GM19438 (cell line): ENCODE results near the gene IRX3.

Experiments
- ATAC-seq: cut with Tn5 transposase; IDR thresholded peaks from one replicate; pipeline ENCODE4 v1.9.1; 2021; ENCODE audit warnings: low read depth; ENCODE audit not compliant: unreplicated experiment

IRX3 gene

DNA sequence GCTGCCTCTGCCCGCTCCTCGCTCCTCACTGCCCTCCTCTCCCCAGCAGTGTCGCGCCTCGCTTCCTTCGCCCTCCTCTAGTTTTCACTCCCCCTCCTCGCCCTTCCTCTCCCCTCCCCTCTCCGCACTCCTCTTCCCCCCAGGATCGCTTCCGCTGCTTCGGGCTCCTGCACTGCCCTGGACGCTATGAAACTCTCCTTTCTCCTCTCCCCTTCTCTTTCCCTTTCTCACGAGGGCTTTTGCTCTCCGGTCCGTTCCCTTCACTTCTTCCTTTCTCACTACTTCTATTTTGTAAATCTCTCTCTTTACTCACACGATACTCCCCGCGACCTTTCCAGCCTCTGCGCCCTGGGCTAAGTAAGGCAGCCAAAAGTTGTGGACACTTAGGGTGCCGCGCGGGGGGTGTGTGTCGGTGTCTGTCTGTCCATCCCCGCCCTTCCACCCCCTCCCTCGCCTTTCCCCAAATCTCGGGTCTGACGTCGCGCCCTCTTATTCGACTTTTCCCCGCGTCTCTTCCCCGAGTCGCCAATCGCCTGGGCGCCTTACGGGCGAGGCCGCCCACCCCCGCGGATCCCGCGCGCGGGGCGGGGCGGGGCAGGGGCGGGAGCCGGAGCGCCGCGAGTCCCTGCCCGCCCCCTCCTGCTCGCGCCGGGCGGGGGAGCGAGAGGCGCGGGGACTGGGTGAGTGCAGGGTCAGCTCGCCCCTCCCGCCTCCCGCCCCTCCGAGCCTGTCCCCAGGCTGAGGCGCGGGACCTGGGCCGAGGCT, at the start of gene IRX3:
Gene IRX3, minus strand, starts transcription at position 422 of the 765 bp plus-strand sequence. CDS start 737 bp downstream, outside the sequence.
- ATAC-seq, result no peak

DNA sequence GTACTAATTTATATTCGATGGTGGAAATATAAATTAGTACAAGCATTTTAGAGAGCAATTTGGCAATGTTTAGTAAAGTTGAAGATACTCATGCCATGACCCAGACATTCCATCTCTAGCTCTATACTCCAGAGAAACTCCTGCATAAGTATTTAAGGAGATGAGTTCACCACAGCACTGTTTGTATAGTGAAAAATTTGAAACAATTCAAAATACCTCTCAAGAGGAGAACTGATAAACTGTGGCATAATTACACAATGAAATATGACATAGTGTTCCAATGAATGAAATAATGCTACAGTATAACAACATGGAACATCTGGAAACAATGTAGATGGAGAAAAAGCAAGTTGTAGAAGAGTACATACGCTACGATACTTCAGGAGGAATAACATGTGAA, 48.6 kb upstream of the IRX3 start:
- ATAC-seq, result no peak

DNA sequence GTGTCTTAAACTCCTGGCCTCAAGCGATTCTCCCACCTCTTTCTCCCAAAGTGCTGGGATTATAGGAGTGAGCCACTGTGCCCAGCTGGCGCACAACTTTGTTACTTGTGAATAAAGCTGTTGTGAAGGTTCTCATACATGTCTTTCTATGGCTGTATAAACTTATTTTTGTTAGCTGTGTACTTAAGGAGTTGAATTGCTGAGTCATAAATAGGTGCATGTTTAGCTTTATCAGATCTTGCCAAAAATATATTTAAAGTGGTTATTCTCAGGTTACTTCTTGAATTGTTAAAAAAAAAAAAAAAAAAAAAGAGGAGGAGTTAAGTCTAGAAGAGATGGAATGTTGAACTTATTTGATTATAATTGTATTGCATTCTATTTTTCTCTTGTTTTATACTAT, 47.6 kb upstream of the IRX3 start:
- no peak for ATAC-seq

DNA sequence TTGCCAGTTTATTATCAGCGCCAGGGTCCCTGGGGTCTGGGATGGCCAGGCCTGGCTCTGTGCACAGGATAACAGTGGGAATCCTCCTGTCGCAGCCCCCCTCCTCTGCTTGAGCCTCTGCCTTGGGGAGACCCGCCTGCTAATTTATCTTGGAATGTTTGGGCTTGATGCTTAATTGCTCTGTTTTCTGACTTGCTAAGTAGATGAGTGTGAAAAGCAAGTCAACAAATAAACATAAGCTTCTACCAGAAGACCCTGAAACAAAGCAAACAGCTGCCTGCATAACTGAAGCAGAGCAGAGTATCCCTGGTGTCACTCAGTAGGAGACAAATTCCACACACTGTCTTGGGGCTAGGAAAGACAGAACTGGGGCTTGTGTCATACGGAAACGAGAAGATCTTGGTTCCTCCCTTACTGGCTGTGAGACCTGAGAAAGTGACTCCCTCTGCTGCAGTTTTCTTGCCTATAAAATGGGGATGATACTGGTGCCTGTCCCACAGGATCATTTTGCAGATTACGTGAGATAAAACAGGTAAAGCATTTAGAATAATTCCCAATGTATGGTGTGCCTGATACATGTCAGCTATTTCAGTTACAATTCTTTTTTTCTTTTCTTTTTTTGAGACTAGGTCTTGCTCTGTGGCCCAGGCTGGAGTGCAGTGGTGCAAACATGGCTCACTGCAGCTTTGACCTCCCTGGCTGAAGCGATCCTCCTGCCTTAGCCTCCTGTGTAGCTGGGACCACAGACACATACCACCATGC, 44.8 kb upstream of the IRX3 start:
- ATAC-seq, result no peak

- ATAC-seq, result no peak
Observed at GRCh38 chr16:54327609-54328008, 41.0 kb upstream of the IRX3 start.

GRCh38 chr16:54326266-54326662, 39.7 kb upstream of the IRX3 start:
- no peak for ATAC-seq

DNA sequence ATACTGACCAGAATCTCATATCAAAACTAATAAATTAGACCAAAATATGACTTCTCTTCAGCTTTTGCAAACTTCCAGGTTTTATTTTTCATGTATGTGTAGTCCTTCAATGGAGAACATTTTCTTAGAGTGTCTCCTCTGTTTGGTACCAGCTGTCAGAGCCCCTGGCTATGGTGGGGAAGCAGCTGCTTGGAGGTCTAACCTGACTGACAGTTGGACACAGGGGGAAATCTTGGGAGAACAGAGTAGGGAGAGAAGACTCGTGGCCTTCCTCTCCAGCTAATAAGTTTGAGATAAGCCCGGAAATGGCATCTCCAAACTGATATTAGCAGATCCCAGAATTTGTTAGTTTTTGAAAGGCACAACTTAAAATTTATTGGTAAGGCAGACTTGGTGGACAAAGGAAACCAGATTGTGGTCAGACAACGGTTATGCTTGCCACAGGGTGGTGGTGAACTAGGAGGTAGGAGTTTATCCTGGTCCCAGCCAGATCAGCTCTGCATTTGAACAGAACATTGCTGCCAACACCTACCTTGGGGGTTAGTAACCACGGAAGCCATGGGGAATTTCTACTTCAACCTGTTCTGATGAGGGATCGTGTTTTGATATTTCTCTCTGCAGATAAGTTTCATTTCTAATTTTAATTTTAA, 39.2 kb upstream of the IRX3 start:
- ATAC-seq, result no peak

GRCh38 chr16:54324716-54325115, 38.1 kb upstream of the IRX3 start:
- ATAC-seq, result no peak

DNA sequence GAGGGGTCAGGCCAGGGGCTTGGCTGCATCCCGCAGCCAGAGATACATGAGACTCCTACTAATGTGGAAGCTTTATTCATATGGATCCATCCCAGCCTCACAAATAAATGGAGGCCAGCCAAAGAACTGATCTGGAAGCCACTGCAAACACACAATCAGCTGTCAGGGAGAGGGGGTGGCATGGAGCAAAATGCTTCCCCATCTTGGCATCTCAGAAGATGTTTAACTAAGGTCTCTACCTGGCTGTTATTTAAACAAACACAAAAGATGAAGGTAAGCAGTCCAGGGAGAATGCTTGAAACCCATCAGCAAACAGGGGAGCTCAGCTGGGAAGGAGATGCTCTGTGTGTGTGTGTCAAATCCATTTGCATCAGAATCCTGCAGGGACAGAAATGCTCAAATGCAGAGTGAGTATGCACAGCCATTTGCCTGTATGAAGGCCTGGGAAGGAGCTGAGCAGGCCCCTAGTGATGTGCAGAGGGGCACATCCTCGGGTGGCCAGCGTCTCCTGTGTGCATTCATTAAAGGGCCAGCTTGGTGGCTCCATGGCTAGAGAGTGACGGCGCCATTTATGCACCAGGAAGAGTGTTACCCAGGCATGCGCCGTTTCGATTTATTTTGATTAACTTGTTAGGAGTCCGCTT, 34.2 kb upstream of the IRX3 start:
- no peak for ATAC-seq

DNA sequence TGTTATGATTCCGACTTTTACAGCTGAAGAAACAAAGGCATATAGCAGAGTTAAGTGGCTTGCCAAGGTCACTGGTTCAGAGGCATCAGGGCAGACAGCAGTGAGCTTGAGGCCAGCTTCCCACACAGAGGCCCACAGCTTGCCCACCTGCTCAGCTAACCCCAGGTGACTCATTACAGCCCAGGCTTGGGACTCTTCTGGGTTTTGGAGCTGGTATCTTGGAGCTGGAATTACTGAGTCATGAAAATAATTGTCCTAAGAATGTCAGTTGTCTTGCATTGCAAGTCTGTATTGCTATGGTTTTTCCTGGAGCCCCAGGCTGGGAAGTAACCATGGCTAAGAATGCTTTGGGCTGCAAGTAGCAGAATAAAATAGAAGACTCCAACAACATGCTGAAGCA, 32.4 kb upstream of the IRX3 start:
- ATAC-seq, result no peak

GRCh38 chr16:54317101-54317611, 30.6 kb upstream of the IRX3 start:
- no peak for ATAC-seq

DNA sequence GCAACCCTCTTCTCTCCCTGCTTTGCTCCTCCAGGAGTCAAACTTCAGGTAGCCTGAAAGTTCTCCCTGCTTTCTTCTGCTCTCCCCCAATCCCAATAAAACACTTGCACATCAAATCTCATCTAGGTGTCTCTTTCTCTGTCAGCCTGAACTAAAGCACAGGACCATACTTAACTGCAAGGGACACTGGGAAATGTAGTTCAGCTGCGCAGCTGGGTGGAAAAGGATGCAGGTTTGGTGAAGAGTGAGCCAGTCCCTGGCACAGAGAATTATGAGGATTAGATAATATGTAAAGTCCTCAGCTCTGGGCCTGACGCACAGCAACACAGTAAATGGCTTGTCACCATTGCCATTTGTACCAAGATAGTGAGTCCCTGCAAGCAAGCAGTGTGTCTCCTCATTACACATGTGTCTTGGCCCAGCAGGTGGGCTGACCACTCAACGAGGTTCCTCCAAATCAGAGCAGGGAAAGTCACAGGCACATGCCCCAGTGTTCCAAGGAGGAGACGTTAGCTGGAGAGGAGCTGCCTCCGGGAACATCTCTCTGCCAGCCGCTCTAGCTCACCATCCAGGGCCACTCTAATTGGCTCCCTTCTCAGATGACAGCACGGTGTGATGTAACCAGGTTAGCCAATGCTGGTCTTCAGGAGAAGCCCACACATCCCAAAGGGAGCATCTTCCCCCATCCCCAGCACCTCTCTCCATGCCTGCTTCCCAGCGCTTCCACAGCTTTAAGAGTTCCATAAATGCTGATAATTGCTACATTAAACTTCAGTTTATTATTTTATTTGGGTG, 29.7 kb upstream of the IRX3 start:
- no peak for ATAC-seq

DNA sequence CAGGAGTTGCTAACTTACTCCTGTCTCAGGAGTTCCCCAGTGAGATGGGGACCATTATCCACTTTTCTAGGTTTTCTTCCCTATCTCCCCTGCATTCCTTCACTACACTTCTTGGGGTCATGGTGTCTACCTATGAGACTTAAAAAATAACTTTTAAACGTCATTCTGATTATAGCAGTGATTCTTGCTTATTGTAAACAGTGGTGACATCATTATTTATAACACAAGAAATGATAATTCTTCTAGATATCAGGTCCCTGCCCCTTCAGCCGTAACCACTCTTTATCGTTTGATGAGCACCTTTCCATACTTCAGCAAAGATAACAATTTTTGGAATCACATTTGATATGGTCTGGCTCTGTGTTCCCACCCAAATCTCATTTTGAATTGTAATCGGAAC, 27.2 kb upstream of the IRX3 start:
- no peak for ATAC-seq

GRCh38 chr16:54312502-54312991, 26.0 kb upstream of the IRX3 start:
- no peak for ATAC-seq

DNA sequence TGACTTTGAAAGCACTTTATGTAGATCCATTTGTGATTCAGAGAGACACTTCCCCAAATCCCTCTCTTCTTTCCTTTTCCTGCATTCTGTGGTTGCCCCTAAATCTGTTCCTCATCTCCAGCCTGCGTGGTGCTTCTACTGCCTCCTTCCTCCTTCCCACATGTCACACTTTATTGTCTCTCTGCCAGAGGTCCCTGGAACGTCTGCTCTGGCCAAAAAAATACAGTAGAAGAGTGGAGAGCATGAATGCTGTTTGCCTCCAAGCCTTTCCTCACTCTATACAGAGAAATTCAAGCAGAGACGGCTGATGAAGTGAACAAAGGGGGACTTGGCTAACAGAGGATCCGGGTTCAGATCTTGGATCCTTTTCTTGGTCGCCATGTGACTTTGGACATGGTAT, 22.8 kb upstream of the IRX3 start:
- ATAC-seq, result no peak

DNA sequence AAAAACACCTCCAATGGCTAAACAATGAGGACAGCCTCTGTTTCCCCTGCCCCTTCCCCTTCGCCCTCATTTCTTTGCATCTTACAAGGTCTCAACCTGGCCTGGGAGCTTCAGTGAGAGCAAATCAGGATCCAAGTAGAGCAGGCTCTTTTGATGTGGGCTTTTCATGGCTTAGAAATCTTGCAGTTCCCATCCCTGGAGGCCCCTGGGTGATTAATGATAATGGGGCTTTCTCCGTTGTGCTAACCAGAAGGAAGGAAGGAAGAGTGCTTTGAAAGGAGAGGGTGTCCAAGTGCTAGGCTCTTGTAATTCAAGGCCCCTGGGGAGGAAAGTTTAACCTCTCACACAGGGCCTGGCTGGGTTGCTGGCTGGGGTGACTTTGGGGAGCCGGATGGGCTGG, 18.5 kb upstream of the IRX3 start:
- no peak for ATAC-seq

GRCh38 chr16:54303613-54304012, 17.0 kb upstream of the IRX3 start:
- ATAC-seq, result no peak

- no peak for ATAC-seq
Observed at GRCh38 chr16:54297154-54297553, 10.6 kb upstream of the IRX3 start.

- no peak for ATAC-seq
Observed at GRCh38 chr16:54296543-54296942, 10.0 kb upstream of the IRX3 start.
